K562 (cell line): Measurements from ENCODE around the gene TTC21A. TPM values are rescaled to one million over a fixed set of nuclear protein-coding genes. Genes with fewer than 3 reads are reported as not detected.
A peak's percentile ranks its signal among the peaks of the same experiment; 100 is the strongest.

ENCODE experiments used
- ATAC-seq: fragments of 200-7000 bp; cut with Tn5 transposase; 3 replicates; pipeline ENCODE4 v1.9.1; 2020; ENCODE audit warnings: moderate library complexity
- BruUV-seq: library from RNA; stranded (reverse); fragments of 400-500 nt; replicated peaks from 2 replicates; lab custom pipeline; 2021; lab: Mats Ljungman, UMichigan
- CTCF ChIA-PET: fragments of 300-600 bp; formaldehyde crosslinking; extraction: SDS; loops from one replicate; lab custom pipeline; 2021; ENCODE audit warnings: low intra/inter-chr PET ratio; lab: Yijun Ruan, JAX
- POLR2A ChIA-PET: fragments of 300-600, 350-650 bp; sonication (Branson Sonifier 250); formaldehyde crosslinking; extraction: SDS; loops from one replicate; lab custom pipeline; 2021; ENCODE audit warnings: antibody characterized with exemption, inconsistent platforms; lab: Yijun Ruan, JAX
- DNase-seq, 4 experiments: peaks; one replicate each; pipeline versions ENCODE4 v3.0.0 to v3.0.0-alpha.2; 2011 to 2018; ENCODE audit warnings: low spot score in 3 of 4, mixed read lengths in 3 of 4; ENCODE audit errors: extremely low read depth in 1 of 4
- FAIRE-seq: peaks from 2 replicates; lab custom pipeline; 2011; peaks lifted over from hg19 to GRCh38; lab: Jason Lieb, UNC
- H2AFZ ChIP-seq: 2 replicates; pipeline ENCODE4 v1.6.0; 2011; ENCODE audit warnings: low read depth, low read length, control low read depth, inconsistent platforms
- H3K27ac ChIP-seq: fragments of 200-600 bp; 3 replicates; pipeline ENCODE4 v1.8.0; 2011; ENCODE audit warnings: low read depth, mild to moderate bottlenecking, control low read depth, inconsistent platforms, low read length, moderate library complexity, mixed read lengths; ENCODE audit errors: extremely low read depth
- H3K27me3 ChIP-seq, 2 experiments: fragments of 300-600 bp in 1 of 2; 2 replicates in 1 of 2; 3 replicates in 1 of 2; pipeline versions ENCODE4 v1.6.0 to v1.8.0; 2011; ENCODE audit warnings: inconsistent platforms in 2 of 2, low read length in 2 of 2, mild to moderate bottlenecking in 1 of 2, mixed read lengths in 1 of 2, moderate library complexity in 1 of 2; ENCODE audit not compliant: control insufficient read depth in 2 of 2, insufficient read depth in 2 of 2
- H3K36me3 ChIP-seq: fragments of 300-600 bp; 3 replicates; pipeline ENCODE4 v1.8.0; 2011; ENCODE audit warnings: mild to moderate bottlenecking, low read length, inconsistent platforms; ENCODE audit not compliant: control insufficient read depth, insufficient read depth
- H3K4me1 ChIP-seq, 2 experiments: fragments of 200-600 bp in 1 of 2; replicated peaks in 1 of 2; 2 replicates in 1 of 2; 3 replicates in 1 of 2; pipeline versions ENCODE4 v1.5.1 to v1.8.0; 2011; ENCODE audit warnings: inconsistent platforms in 2 of 2, low read length in 2 of 2, mild to moderate bottlenecking in 1 of 2, mixed read lengths in 1 of 2, moderate library complexity in 1 of 2; ENCODE audit not compliant: control insufficient read depth in 2 of 2, insufficient read depth in 2 of 2
- H3K4me2 ChIP-seq: 2 replicates; pipeline ENCODE4 v1.6.1; 2011; ENCODE audit warnings: low read length, control low read depth, inconsistent platforms, mixed read lengths; ENCODE audit not compliant: insufficient read depth
- H3K4me3 ChIP-seq: fragments of 200-600 bp; sonication (generic), shearing (Covaris generic); 2 replicates; pipeline ENCODE4 v1.5.1; 2016; ENCODE audit warnings: control low read depth, inconsistent platforms
- H3K79me2 ChIP-seq: fragments of 200-600 bp; 3 replicates; pipeline ENCODE4 v1.8.0; 2011; ENCODE audit warnings: low read length, inconsistent platforms; ENCODE audit not compliant: control insufficient read depth, insufficient read depth
- H3K9ac ChIP-seq, 2 experiments: 2 replicates each; pipeline versions ENCODE4 v1.6.0 to v1.6.1; 2011; ENCODE audit warnings: low read depth in 2 of 2, low read length in 2 of 2, control low read depth in 1 of 2, inconsistent platforms in 1 of 2, mild to moderate bottlenecking in 1 of 2, mixed read lengths in 1 of 2; ENCODE audit not compliant: insufficient read depth in 1 of 2
- H3K9me1 ChIP-seq: one replicate; pipeline ENCODE4 v1.6.0; 2011; ENCODE audit warnings: inconsistent platforms, mild to moderate bottlenecking, low read length, moderate library complexity; ENCODE audit not compliant: control insufficient read depth, insufficient read depth
- H3K9me3 ChIP-seq: replicated peaks from 2 replicates; pipeline ENCODE4 v1.5.1; 2011; ENCODE audit warnings: low read depth, low read length, inconsistent platforms; ENCODE audit not compliant: control insufficient read depth, insufficient read depth
- H4K20me1 ChIP-seq: replicated peaks from 2 replicates; pipeline ENCODE4 v1.6.1; 2011; ENCODE audit warnings: low read length, inconsistent platforms, mixed read lengths; ENCODE audit not compliant: control insufficient read depth, insufficient read depth
- DMBX1 ChIP-seq: fragments of 250-450 bp; sonication (Bioruptor Pico); IDR thresholded peaks from 2 replicates; pipeline ENCODE4 v1.8.0; 2022; ENCODE audit warnings: inconsistent platforms, mild to moderate bottlenecking, moderate library complexity, borderline replicate concordance
- MGA ChIP-seq: fragments of 450-650 bp; IDR thresholded peaks from 2 replicates; pipeline ENCODE4 v1.6.1; 2016; ENCODE audit warnings: mild to moderate bottlenecking, moderate library complexity
- NR2C1 ChIP-seq, 2 experiments: fragments of 450-650 bp; IDR thresholded peaks; 2 replicates each; pipeline ENCODE4 v1.6.1; 2017; ENCODE audit warnings: mild to moderate bottlenecking in 2 of 2, antibody characterized with exemption in 1 of 2, inconsistent platforms in 1 of 2, missing compliant biosample characterization in 1 of 2, missing genetic modification characterization in 1 of 2
- RBFOX2 ChIP-seq: fragments of 200-400 bp; formaldehyde crosslinking; IDR thresholded peaks from 2 replicates; pipeline ENCODE4 v1.6.1; 2017; ENCODE audit warnings: low read depth, mild to moderate bottlenecking, low read length, moderate library complexity
- SMARCA4 ChIP-seq: fragments of 450-650 bp; IDR thresholded peaks from 2 replicates; pipeline ENCODE4 v1.6.1; 2016
- SP1 ChIP-seq: sonication (generic); formaldehyde crosslinking; IDR thresholded peaks from 2 replicates; pipeline ENCODE4 v1.8.1; 2022; ENCODE audit warnings: mild to moderate bottlenecking, missing genetic modification reagents
- TCFL5 ChIP-seq: fragments of 250-450 bp; sonication (Bioruptor Pico); conservative IDR thresholded peaks from 2 replicates; pipeline ENCODE4 v1.6.1; 2021; ENCODE audit warnings: mild to moderate bottlenecking, moderate library complexity, matching md5 sums
- XRCC5 ChIP-seq: fragments of 200-400 bp; formaldehyde crosslinking; IDR thresholded peaks from 2 replicates; pipeline ENCODE4 v1.6.1; 2017; ENCODE audit warnings: low read depth, mild to moderate bottlenecking, low read length
- ZNF280B ChIP-seq: fragments of 250-450 bp; sonication (Bioruptor Pico); IDR thresholded peaks from 2 replicates; pipeline ENCODE4 v1.5.1; 2021; ENCODE audit warnings: mild to moderate bottlenecking
- ZNF316 ChIP-seq: fragments of 450-650 bp; IDR thresholded peaks from 2 replicates; pipeline ENCODE4 v1.6.1; 2016
- WGBS: fragments of 100-300 bp; shearing (Covaris generic); methylation state at CpG from one replicate; pipeline ENCODE4 v1.1.6; 2016; ENCODE audit warnings: low coverage, mixed read lengths; ENCODE audit not compliant: insufficient coverage; ENCODE audit errors: missing lambda C conversion rate; 5-methylcytosine and 5-hydroxymethylcytosine counted together
- in situ Hi-C: fragments of 300-500 bp; cut with MboI; formaldehyde crosslinking; loops from 4 replicates; pipeline ENCODE4 v1.15.0; 2018; ENCODE audit warnings: inconsistent platforms, mixed read lengths
- intact Hi-C: fragments of 100-400 bp; cut with micrococcal nuclease; formaldehyde crosslinking; loops from 2 replicates; pipeline ENCODE4 v1.14.2; 2022
- polyA plus RNA-seq, 8 experiments: library from polyadenylated mRNA; depleted of rRNA in 4 of 8; stranded (reverse) in 5 of 8; unstranded in 3 of 8; fragments of >200 nt; fragmentation: Nextera tagmentation in 2 of 8; fragmentation: Illumina TruSeq in 1 of 8; extraction: Ambion mirVana in 2 of 8; extraction: Trizol in 1 of 8; gene quantifications; 2 replicates each; pipeline versions ENCODE4 v1.2.1 to v1.2.3, GENCODE V29; 2011 to 2014; ENCODE audit warnings: inconsistent platforms in 1 of 8, missing spikeins in 1 of 8
- total RNA-seq, 7 experiments: library from RNA; depleted of rRNA in 6 of 7; stranded (reverse); fragments of >200 nt in 6 of 7; fragmentation: Illumina TruSeq in 2 of 7; extraction: Trizol in 2 of 7; gene quantifications; 2 replicates each; pipeline versions ENCODE4 v1.2.1 to v1.2.3, GENCODE V29; 2011 to 2021; ENCODE audit warnings: low replicate concordance in 1 of 7

Gene TTC21A
- total and polyA plus RNA-seq, 9 of the 15 experiments (the other 6 are each of a cell fraction or from before 2014, with no cell fraction given): 0.22 to 1.4 (median 0.70) TPM

GRCh38 chr3:39146083-39146501 lies 38.6 kb downstream of the TTC21A start:
- peaks cover 52 to 53% of the 10 kb centered on the region in 2 experiments for H3K4me1 ChIP-seq
- no peak for TF ChIP-seq DMBX1 (CRISPR knock-in tag)
- TF ChIP-seq SMARCA4: no peak
- no peak for TF ChIP-seq ZNF316
- no peak for TF ChIP-seq TCFL5
- TF ChIP-seq NR2C1 (IDR thresholded peaks at IDR 0.05): no peak
- TF ChIP-seq NR2C1 (tag; IDR thresholded peaks at IDR 0.05): peak; percentile 50; the same call in 1 of the 2 replicates
- TF ChIP-seq MGA: no peak
- TF ChIP-seq RBFOX2: 0 out of 2 replicates have a peak, but pooled peaks have one; percentile 0
- no peak for TF ChIP-seq ZNF280B (CRISPR knock-in tag)
- TF ChIP-seq XRCC5: no peak
- no peak for TF ChIP-seq SP1 (CRISPR knock-in tag)

More at GRCh38 chr3:39146083-39146501, 38.6 kb downstream of the TTC21A start:
- intact Hi-C loops (no loop called here), in situ Hi-C loops (no loop called here)
- ChIA-PET POLR2A (interaction anchor here (0.8 to 1.1 kb wide), 5 partner anchors 8 to 27 kb away, joined by 3 to 5 read pairs (median 3); no protein-coding TSS in a partner anchor), CTCF (no interaction called here)
- ATAC-seq: no peak
- Histone ChIP-seq H3K9me3 (no peaks in the 10 kb centered on the region), H3K27ac (no peak overlapping the region), H2AFZ (no peak overlapping the region), H3K36me3 (peaks cover 83% of the 10 kb centered on the region), H4K20me1 (peaks cover 68% of the 10 kb centered on the region), H3K79me2 (peaks cover 52% of the 10 kb centered on the region), H3K9ac (peak overlapping the region in 1 of 2 experiments; percentile 60; a peak in 1 of 4 replicates), H3K27me3 (no peaks in the 10 kb centered on the region; a peak in 1 of 5 replicates), H3K4me3 (no peak overlapping the region), H3K4me2 (no peak overlapping the region), H3K9me1 (peaks cover 22% of the 10 kb centered on the region)
- no peak for DNase-seq
- no peak for FAIRE-seq
- 83% methylated on average over 11 of the region's 11 CpGs for WGBS
- BruUV-seq: no TSS peak
